ENCODE data around the gene BMP2.

DNA sequence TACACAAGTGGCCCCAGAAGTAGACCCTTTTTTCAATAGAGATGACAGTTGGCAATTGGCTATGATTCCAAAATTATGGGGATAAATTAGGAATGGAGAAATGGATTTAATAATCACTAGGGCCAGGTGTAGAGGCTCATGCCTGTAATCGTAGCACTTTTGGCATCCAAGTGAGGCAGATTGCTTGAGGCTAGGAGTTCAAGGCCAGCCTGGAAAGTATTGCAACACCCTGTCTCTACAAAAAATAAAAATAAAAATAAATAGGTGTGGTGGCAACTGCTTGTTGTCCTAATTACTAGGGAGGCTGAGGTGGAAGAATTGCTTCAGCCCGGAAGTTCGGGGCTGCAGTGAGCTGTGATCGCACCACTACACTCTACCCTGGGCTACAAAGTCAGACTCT is 60.0 kb downstream of the BMP2 start:
- no peak for TF ChIP-seq CTCF (conservative IDR thresholded peaks at IDR 0.05; ENCODE audit: low read depth in 2 of 2)
- no peak for TF ChIP-seq JUNB (IDR thresholded peaks at IDR 0.05; ENCODE audit: unreplicated experiment)
- no peak for TF ChIP-seq POLR2AphosphoS5 (IDR thresholded peaks at IDR 0.05; ENCODE audit: low read depth)
- no peak for TF ChIP-seq EZH2 (IDR thresholded peaks at IDR 0.05; ENCODE audit: low read depth, unreplicated experiment)
- TF ChIP-seq EZH2phosphoT487 (IDR thresholded peaks at IDR 0.05; ENCODE audit: unreplicated experiment): no peak
